HUES64 (cell line): Measurements from ENCODE around the gene ADAM12.

ENCODE experiments used
- H3K27ac ChIP-seq: 2 replicates; pipeline ENCODE4 v1.7.0; 2013; ENCODE audit warnings: low read depth, low read length, inconsistent platforms
- H3K27me3 ChIP-seq: 2 replicates; pipeline ENCODE4 v1.6.1; 2013; ENCODE audit warnings: mild to moderate bottlenecking, low read length; ENCODE audit not compliant: insufficient read depth
- H3K36me3 ChIP-seq: 2 replicates; pipeline ENCODE4 v1.6.1; 2013; ENCODE audit warnings: mild to moderate bottlenecking, low read length; ENCODE audit not compliant: insufficient read depth
- H3K4me1 ChIP-seq: 2 replicates; pipeline ENCODE4 v1.6.1; 2013; ENCODE audit warnings: mild to moderate bottlenecking, low read length, moderate library complexity; ENCODE audit not compliant: insufficient read depth
- H3K4me3 ChIP-seq: 2 replicates; pipeline ENCODE4 v1.5.1; 2013; ENCODE audit warnings: mild to moderate bottlenecking, low read length, moderate library complexity
- H3K9ac ChIP-seq: 2 replicates; pipeline ENCODE4 v1.6.1; 2013; ENCODE audit warnings: mild to moderate bottlenecking, low read depth, low read length
- H3K9me3 ChIP-seq: 2 replicates; pipeline ENCODE4 v1.6.1; 2013; ENCODE audit warnings: low read depth, low read length; ENCODE audit not compliant: insufficient read depth
- WGBS: fragments of 150-250, 120-280 bp; methylation state at CpG from one replicate; pipeline ENCODE4 v1.1.7; 2013; ENCODE audit warnings: missing lambda C conversion rate; 5-methylcytosine and 5-hydroxymethylcytosine counted together

Gene ADAM12

GRCh38 chr10:126315494-126316177 is 72.6 kb downstream of the ADAM12 start:
- Histone ChIP-seq H3K4me1 (no peaks in the 10 kb centered on the region), H3K27me3 (no peaks in the 10 kb centered on the region), H3K4me3 (no peak overlapping the region), H3K27ac (no peak overlapping the region), H3K9me3 (no peaks in the 10 kb centered on the region), H3K9ac (no peak overlapping the region), H3K36me3 (no peaks in the 10 kb centered on the region)
- 86% methylated on average over 12 of the region's 12 CpGs for WGBS

DNA sequence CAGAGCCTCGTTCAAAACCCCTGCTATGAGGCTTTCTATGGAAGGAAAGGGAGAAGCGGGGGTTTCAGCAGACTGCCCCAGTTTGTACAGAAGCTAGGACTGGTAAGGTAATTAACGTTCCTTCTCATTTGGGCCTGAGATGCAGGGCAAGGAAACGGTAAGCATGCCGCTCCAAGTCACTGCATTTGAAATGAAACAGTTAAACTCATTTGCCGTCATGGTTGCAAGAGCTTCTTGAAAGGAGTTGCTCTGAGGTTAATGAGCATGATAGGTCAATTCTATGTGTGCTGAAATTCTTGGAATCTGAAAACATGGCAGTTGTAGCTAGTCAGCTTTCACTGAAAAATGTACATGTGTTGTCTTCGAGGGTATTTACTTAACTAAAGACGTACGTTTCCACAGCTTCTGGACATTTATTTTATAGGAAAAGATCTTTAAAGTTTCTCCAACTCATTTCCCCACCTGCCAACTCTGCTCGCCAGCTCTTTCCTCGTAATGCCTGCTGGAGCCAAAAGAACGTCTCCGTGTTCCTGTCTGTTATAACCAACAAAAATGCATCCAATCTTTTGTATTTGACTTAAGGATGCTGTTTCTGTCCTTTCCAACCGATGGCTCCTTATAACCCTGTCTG is 73.3 kb downstream of the ADAM12 start:
- WGBS = 93% methylated on average over 14 of the region's 14 CpGs

DNA sequence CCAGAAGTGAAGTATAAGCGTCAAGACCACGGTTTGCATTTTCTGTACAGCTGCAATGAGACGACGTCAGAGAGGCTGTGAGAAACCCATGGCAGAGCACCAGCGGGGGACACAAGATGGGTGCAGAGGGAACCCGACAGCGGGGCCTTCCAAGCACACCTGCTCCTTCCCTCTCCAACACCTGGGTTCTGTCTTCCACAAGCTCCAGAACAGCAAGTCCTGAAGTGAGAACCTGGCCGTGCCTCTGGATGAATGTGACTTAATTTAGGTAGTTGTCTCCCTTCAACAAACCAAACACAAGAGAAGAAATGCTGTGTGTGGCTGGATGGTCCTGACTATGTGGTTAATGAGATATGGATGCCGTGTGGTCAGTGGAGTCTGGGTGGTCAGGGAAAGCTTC is 76.1 kb downstream of the ADAM12 start:
- Histone ChIP-seq H3K27me3 (no peaks in the 10 kb centered on the region), H3K9ac (no peak overlapping the region), H3K4me1 (no peaks in the 10 kb centered on the region), H3K27ac (no peak overlapping the region), H3K4me3 (no peak overlapping the region), H3K36me3 (no peaks in the 10 kb centered on the region), H3K9me3 (no peaks in the 10 kb centered on the region)
- WGBS = 92% methylated on average over 8 of the region's 9 CpGs

More for the DNA sequence above, 73.3 kb downstream of the ADAM12 start:
- no peak overlapping the region for H3K9ac ChIP-seq
- H3K36me3 ChIP-seq = no peaks in the 10 kb centered on the region
- H3K27me3 ChIP-seq = no peaks in the 10 kb centered on the region
- no peaks in the 10 kb centered on the region for H3K4me1 ChIP-seq
- no peaks in the 10 kb centered on the region for H3K9me3 ChIP-seq
- H3K4me3 ChIP-seq = no peak overlapping the region
- H3K27ac ChIP-seq = no peak overlapping the region

- Histone ChIP-seq H3K4me3 (no peak overlapping the region), H3K36me3 (no peaks in the 10 kb centered on the region), H3K27me3 (no peaks in the 10 kb centered on the region), H3K9me3 (no peaks in the 10 kb centered on the region), H3K27ac (no peak overlapping the region), H3K4me1 (no peaks in the 10 kb centered on the region), H3K9ac (no peak overlapping the region)
- 87% methylated on average over 2 of the region's 3 CpGs for WGBS
Observed at GRCh38 chr10:126309228-126309883, 78.9 kb downstream of the ADAM12 start.

DNA sequence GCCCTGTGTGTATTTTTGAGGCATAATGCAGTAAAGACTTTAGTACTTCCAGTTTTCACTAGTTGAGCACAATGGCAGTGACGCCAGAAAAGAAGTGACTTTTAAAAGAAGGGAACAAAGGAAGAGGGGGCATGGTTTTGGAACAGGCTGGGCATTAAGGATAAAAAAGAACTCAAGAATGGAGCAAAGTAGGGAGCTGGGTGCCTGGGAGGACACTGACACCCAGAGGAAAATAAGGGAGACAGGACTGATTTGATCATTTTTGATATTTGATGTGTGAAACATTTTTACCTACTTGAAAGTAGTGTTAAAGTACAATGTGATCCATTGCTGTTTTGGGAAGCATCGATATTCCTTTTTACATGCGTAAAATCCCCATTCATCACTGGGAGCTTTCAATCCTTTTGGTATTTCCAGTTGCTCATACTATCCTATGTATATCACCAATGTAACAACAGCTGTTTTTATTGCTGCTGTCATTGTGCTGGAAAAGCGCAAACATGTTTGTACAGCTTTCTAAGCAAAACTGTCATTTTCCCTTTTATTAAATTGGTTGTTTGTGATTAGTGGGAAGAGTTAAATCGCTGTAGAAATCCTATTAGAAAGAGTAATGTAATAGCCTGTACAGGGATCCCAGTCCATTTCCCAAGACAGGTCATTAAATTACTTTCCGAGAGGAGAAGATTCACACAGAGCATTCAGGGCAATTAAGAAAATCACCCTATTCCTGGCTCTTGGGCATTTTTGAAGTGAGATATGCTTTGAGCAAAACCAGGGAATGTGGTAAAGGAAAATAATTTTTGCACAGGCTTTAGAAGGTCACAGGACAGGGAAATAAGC is 85.2 kb downstream of the ADAM12 start:
- Histone ChIP-seq H3K27ac (no peak overlapping the region), H3K9me3 (no peaks in the 10 kb centered on the region), H3K27me3 (no peaks in the 10 kb centered on the region), H3K36me3 (no peaks in the 10 kb centered on the region), H3K4me3 (no peak overlapping the region), H3K9ac (no peak overlapping the region), H3K4me1 (peaks cover 7% of the 10 kb centered on the region; the same call in 1 of the 2 replicates)
- WGBS = 81% methylated on average over 6 of the region's 6 CpGs

GRCh38 chr10:126302476-126302756 is 85.9 kb downstream of the ADAM12 start:
- Histone ChIP-seq H3K9me3 (no peaks in the 10 kb centered on the region), H3K36me3 (no peaks in the 10 kb centered on the region), H3K4me3 (no peak overlapping the region), H3K9ac (no peak overlapping the region), H3K27ac (no peak overlapping the region), H3K4me1 (peaks cover 7% of the 10 kb centered on the region; the same call in 1 of the 2 replicates), H3K27me3 (no peaks in the 10 kb centered on the region)
- 56% methylated on average over 3 of the region's 3 CpGs for WGBS

GRCh38 chr10:126301701-126302475 is 86.4 kb downstream of the ADAM12 start:
- H3K9ac ChIP-seq = no peak overlapping the region
- no peaks in the 10 kb centered on the region for H3K9me3 ChIP-seq
- no peak overlapping the region for H3K27ac ChIP-seq
- no peaks in the 10 kb centered on the region for H3K36me3 ChIP-seq
- peaks cover 7% of the 10 kb centered on the region; the same call in 1 of the 2 replicates for H3K4me1 ChIP-seq
- no peaks in the 10 kb centered on the region for H3K27me3 ChIP-seq
- 95% methylated on average over 9 of the region's 9 CpGs for WGBS
- H3K4me3 ChIP-seq = no peak overlapping the region

GRCh38 chr10:126294451-126294850 is 93.8 kb downstream of the ADAM12 start:
- no peaks in the 10 kb centered on the region for H3K36me3 ChIP-seq
- no peak overlapping the region for H3K4me3 ChIP-seq
- H3K27me3 ChIP-seq = no peaks in the 10 kb centered on the region
- no peak overlapping the region for H3K9ac ChIP-seq
- no peak overlapping the region for H3K27ac ChIP-seq
- H3K4me1 ChIP-seq = no peaks in the 10 kb centered on the region
- H3K9me3 ChIP-seq = no peaks in the 10 kb centered on the region
- 96% methylated on average over 5 of the region's 5 CpGs for WGBS

DNA sequence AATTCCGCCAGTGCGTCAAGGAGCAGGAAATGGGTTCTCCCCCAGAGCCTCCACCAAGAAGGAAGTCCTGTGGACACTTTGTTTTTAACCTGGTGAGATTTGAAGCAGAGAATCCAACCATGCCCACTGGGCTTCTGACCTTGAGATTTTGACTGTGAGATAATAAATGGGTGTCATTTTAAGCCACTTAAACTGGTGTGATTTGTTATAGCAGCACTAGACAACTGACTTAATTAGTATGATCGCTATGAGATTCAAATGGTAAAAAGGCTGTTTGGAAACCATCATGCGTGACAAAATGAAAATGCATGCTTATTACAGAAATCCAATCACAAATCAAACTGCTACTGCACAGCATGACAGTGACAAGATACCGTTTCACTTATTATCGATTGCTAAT is 98.0 kb downstream of the ADAM12 start:
- WGBS = 95% methylated on average over 6 of the region's 6 CpGs
- no peaks in the 10 kb centered on the region for H3K27me3 ChIP-seq
- no peak overlapping the region for H3K4me3 ChIP-seq
- H3K9me3 ChIP-seq = no peaks in the 10 kb centered on the region
- no peak overlapping the region for H3K27ac ChIP-seq
- no peak overlapping the region for H3K9ac ChIP-seq
- no peaks in the 10 kb centered on the region for H3K4me1 ChIP-seq
- no peaks in the 10 kb centered on the region for H3K36me3 ChIP-seq

GRCh38 chr10:126288547-126289493 is 99.5 kb downstream of the ADAM12 start:
- no peak overlapping the region for H3K9ac ChIP-seq
- no peaks in the 10 kb centered on the region for H3K9me3 ChIP-seq
- no peaks in the 10 kb centered on the region for H3K4me1 ChIP-seq
- H3K4me3 ChIP-seq = no peak overlapping the region
- H3K27me3 ChIP-seq = no peaks in the 10 kb centered on the region
- H3K36me3 ChIP-seq = no peaks in the 10 kb centered on the region
- 90% methylated on average over 16 of the region's 16 CpGs for WGBS
- no peak overlapping the region for H3K27ac ChIP-seq
